AG09309 (cell line): ENCODE data around the gene TRIM67.
"Not testable (repeated sequence)": the region's sequence is repeated elsewhere in the genome, so short reads cannot be mapped to it uniquely, and the experiment has no call there.

Experiments used
- DNase-seq: peaks from one replicate; pipeline ENCODE4 v3.0.0-alpha.2; 2010; ENCODE audit warnings: low read depth
- H3K4me3 ChIP-seq: 2 replicates; pipeline ENCODE4 v1.5.1; 2011; ENCODE audit warnings: mild to moderate bottlenecking, low read depth, low read length, moderate library complexity; ENCODE audit not compliant: control insufficient read depth
- CTCF ChIP-seq: IDR thresholded peaks from 2 replicates; pipeline ENCODE4 v1.5.1; 2011; ENCODE audit warnings: mild to moderate bottlenecking, low read depth, low read length, inconsistent platforms; ENCODE audit not compliant: insufficient read depth, control insufficient read depth; ENCODE audit errors: missing control alignments

Gene TRIM67

DNA sequence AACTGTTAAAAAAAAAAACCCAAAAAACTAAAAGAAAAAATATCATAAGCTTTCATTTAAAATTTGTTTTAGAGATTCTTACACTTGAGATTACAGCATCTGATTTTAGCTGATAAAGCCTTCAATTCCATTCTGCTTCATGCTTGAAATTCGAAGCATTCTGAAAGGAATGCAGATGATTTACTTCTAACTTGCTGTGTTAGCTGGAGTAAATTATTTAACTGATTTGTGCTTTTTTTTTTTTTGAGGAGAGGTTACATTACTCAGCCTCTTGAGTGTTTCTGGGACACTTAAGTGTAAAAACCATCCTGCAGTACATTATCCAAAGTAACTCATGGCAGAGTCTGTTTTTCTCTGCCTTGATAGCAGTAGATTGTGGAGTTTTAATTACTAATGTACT, 4.5 kb upstream of the TRIM67 start:
- DNase-seq = no peak
- TF ChIP-seq CTCF = no peak
- H3K4me3 ChIP-seq = no peak overlapping the region

GRCh38 chr1:231158141-231158540, 3.7 kb upstream of the TRIM67 start:
- H3K4me3 ChIP-seq, DNase-seq: not testable (repeated sequence)

DNA sequence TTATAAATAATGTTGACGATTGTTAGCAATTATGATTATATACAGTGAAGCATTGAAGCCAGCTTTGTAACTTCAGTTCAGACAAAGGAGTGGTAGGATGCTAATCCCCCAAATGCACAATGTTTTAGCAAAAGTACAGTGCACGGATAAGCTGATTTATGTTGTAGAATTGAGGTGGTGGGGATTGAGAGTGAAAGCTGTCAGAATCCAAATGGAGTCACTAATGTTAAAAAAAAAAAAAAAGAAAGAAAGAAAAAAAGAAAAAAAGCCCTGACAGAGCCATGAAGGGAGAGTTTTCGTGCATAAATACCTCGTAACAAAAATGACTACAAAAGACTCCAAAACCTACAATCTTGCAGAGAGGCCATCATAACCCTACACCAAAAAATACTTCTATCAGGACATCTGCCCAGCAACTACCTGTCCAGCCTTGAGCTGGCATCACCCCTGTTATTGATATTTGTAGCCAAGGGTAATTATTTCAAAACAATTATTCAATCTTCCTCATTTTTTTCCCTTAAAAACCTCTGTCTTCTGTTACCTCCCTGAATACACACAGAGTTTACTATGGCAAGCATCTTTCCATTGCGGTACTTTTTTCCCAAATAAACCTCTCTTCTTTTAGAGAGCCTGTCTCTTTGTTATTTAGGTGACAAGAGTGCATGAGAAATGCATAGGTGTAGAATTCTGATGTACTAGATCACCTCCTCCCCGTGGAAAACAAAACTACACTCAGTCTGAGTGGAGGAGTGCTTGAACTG, 2.5 kb upstream of the TRIM67 start:
- H3K4me3 ChIP-seq = no peak overlapping the region
- TF ChIP-seq CTCF = no peak
- no peak for DNase-seq

GRCh38 chr1:231159963-231160761, 1.7 kb upstream of the TRIM67 start:
- no peak for TF ChIP-seq CTCF
- H3K4me3 ChIP-seq = no peak overlapping the region
- no peak for DNase-seq

- no peak for TF ChIP-seq CTCF
These were observed 777 bp upstream of the TRIM67 start for GRCh38 chr1:231160895-231161666.

GRCh38 chr1:231162297-231162969, 575 bp downstream of the TRIM67 start:
- peak overlapping the region; percentile 17 for H3K4me3 ChIP-seq
- DNase-seq = no peak
- TF ChIP-seq CTCF = no peak

More at GRCh38 chr1:231160895-231161666, 777 bp upstream of the TRIM67 start:
- no peak overlapping the region for H3K4me3 ChIP-seq
- DNase-seq = no peak
